SK-N-MC (cell line): ENCODE data around the gene TPX2.

Experiments used
- EZH2 ChIP-seq: fragments of 200-600 bp; sonication (generic); IDR thresholded peaks from one replicate; pipeline ENCODE4 v1.6.1; 2017; ENCODE audit warnings: antibody characterized with exemption
- POLR2AphosphoS5 ChIP-seq: IDR thresholded peaks from 2 replicates; pipeline ENCODE4 v1.6.1; 2012; ENCODE audit warnings: mild to moderate bottlenecking, low read depth, low read length, borderline replicate concordance

DNA sequence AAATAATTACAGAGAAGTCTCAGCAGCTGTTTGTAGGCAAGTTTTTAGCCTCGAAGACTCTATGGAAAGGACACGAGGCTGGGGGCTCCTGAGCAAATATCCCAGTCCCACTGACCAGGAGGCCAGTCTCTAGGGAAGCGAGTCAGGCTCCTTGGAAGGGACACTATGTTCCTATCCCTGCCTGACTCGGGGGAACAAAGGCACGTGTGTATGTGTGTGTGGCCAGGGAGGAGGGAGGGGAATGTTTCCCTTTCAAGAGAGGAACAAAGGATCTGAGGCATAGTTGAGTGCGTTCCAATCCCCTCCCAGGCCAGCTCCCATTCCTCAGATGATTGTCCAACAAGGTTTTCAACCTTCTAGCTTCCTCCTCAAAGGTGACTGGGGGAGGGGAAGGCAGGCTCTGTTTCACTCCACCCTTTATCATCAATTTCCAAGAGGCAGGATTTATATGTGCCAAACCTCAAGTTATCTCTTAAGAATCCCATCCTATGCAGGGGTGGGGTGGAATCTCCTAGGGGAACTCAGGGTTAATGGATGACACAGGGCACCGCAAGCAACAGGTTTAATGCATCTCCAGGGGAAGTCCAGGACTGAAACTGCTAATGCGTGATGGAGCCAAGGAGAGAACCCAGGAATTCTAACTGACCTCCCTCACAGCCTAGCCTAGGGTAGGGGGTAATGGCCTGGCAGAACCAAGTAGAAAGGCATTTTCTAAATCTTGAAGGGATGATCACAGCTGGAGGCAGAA lies 26.4 kb upstream of the TPX2 start:
- TF ChIP-seq EZH2 (no peak), POLR2AphosphoS5 (no peak)
